Stimulated activated CD8-positive, alpha-beta memory T cell treated with anti-CD3 and anti-CD28 coated beads, Interleukin-12 subunit alpha, Interleukin-12 subunit beta, amount 100 ng/mL, for 4 hours (primary cell): Measurements from ENCODE around the gene ZNF235.
"Not testable (repeated sequence)": the region's sequence is repeated elsewhere in the genome, so short reads cannot be mapped to it uniquely, and the experiment has no call there.

ENCODE experiments used
- DNase-seq: peaks from one replicate; pipeline ENCODE4 v3.0.0-alpha.2; 2020; ENCODE audit warnings: low read depth

Gene ZNF235

DNA sequence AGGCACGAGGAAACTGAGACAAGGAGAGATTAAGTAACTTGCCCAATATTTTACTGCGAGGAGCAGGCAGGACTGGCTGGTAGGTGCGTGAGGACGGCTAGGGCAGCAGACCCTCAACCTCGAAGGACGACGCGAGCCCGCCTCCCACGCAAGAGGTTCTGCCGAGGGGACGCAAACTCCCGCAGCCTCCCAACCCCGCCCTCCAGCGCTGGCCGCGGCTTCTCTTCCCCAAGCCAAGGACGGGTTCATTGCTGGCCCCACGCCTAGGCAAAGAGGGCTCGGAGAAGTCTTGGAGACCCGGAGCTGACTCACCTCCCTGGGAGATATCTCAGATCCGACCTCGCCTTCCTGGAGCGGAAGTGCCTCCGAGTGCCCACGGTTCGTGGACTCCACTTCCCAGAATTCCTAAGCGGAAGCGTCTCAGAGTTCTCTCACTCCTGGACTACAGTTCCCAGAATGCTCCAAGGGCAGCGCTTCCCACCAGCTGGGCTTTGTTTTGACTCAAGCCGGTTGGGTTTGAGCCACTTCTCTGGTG, at the start of gene ZNF235:
ZNF235 (minus strand) TSS at position 367 of the 535 bp plus-strand sequence. CDS start 1,621 bp downstream, outside the sequence.
- DNase-seq, result peak; percentile 58

DNA sequence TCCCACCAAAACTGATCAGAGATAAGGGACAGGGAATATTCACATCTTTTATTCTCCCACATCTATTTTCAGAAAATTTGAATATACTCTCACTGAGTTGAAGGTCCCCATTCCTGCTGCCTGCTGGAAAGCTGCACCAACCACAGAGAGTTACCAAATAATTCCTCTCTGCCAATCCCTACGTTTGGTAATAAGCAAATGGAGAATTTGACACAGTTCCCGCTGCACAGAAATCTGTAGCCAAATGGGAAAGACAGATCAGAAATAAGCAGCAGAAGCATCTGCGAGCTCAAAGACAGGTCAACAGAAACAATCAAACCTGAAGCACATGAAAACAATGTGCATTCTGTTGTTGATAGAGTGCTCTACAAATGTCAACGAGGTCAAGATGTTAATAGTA, 41.7 kb upstream of the ZNF235 start:
- no peak for DNase-seq

DNA sequence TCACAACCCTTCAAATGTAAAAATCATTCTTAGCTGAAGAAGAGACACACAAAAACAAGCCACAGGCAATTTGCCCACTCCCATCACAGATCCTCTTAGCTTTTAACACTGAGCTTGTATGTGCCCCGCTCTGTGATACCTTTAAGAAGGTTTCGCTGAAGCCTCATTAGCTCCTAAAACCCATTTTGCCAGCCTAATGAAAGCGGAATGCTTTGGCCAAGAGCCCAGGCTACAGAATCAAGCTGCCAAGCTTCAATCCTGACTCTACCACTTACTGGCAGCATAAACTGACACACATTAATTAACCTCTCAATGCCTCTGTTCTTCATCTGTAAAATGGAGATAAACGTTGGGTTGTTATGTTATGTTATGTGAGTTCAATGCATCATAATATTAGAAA, 41.1 kb upstream of the ZNF235 start:
- no peak for DNase-seq

DNA sequence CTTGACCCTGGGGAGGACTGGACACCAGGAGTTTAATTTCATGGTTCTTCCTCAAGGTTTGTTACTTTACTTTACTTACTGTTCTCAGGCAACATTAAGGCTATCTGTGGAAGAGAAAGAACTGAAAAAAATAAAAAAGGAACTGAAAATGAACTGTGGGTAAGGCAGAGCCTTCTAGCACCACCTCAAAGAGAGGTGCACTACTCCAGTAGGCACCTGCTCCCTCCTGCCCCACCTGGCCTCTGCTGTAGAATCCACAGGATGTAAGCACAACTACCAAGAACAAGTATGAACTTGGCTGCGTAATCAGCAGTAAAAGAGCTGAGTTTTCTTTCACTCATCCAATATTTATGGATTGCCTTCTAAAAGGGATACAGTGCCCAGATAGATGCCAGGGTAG, 39.4 kb upstream of the ZNF235 start:
- no peak for DNase-seq

DNA sequence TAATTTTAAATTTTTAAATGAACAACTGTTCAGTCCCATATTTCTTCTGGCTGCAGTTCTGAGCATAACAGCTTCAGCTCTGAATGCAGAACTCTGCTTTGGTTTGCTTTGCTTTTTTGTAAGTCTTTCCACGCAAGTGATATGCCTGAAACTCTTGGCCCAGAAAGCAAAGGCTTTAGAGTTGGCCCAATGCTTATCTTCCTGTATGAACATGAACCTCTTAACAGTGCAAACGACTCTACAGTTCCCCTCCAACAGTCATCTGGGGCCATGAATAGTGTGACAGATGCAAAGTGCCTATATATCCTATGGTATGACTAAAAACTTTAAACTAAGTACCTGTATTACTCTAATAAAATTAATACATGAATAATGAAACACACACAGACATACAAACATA, 37.0 kb upstream of the ZNF235 start:
- no peak for DNase-seq

DNA sequence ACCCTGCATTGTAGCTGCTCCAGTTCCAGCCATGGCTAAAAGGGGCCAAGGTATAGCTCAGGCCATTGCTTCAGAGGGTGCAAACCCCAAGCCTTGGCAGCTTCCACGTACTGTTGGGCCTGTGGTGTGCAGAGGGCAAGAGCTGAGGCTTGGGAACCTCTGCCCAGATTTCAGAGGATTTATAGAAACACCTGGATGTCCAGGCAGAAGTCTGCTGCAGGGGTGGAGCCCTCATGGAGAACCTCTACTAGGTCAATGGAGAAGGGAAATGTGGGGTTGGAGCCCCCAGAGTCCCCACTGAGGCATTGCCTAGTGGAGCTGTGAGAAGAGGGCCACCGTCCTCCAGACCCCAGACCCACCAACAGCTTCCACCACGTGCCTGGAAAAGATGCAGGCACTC, 29.8 kb upstream of the ZNF235 start:
- DNase-seq, result not testable (repeated sequence)

DNA sequence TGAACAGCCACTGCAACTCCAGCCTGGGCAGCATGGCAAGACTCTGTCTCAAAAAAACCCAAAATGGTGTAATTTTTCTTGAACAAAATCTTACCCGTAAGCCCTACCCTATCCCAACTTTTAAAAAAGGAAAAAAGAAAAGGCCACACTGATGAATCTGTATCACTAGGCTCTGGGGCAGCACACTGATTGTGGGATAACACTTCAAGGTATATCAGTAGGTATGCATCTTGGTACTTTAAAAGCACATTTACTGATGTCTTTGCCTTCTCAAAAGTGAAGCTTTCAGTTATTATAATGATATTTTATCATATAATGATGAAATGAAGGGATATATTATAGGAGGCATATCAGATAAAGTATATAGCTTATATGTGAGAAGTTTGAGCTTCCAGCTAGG, 27.3 kb upstream of the ZNF235 start:
- DNase-seq, result no peak

DNA sequence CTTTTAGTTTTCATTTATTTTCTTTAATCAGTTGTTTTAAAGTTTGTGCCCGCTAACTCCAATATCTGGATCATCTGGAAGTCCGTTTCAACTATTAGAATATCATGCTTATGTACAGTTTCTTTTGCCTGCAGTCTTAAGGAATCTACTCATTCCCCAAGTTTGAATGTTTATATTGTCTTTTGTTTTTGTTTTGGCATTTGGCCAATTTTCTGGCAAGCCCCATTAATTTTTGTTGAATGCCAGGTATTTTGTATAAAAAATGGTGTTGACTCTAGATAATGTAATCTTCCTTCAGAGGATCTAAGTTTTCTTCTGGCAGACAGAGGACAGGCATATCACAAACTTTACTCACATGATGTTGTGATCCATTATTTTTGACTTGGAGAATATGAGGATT, 11.1 kb upstream of the ZNF235 start:
- DNase-seq, result no peak

DNA sequence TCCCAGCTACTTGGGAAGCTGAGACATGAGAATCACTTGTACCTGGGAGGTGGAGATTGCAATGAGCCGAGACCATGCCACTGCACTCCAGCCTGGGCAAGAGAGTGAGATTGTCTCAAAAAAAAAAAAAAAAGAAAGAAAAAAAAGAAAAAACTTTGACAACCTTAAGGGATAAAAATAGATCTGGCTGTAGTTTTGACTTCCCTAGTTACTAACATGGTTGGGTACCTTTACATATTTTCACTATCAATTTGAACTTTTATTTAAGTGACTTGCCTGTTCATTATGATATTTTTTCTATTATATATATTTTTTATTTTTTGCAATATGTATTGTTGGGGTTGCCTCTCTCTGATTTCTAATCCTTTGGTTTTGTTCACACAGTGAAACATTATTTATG, 8.4 kb upstream of the ZNF235 start:
- DNase-seq, result no peak

DNA sequence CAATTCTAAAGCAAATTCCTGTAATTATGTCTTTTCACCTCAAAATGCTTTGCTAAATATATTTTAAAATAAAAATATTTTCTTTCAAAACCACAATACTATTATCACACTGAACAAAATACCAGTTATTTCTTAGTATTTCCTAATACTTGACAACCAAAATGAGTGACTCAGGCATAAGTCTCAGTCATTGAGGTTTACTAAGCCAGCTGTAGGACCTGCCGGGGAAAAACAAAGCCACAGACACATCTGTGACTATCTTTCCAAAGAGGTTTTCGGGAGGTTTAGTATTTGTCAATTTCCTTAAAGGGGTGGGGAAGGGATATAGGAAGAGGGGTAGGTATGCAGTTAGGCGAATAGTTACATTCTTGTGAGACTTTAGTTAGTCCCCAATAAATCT, 3.2 kb upstream of the ZNF235 start:
- no peak for DNase-seq

DNA sequence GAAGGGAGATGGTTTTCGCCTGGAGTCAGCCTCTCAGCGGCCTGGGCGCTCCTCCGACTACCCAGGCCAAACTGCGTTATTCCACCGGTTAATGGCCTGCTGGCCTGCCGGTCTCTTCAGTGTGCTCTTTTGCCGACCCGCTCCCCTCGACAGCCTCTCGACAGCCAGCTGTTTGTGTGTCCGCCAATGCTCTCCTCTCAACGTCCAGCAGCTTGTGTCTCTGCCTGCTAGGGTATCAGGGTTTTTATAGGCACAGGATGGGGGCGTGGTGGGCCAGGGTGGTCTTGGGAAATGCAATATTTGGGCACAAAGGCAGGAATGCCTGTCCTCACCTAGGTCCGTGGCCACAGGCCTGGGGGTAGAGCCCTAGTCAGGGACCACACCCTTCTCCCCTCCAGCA, 1.5 kb upstream of the ZNF235 start:
- no peak for DNase-seq

DNA sequence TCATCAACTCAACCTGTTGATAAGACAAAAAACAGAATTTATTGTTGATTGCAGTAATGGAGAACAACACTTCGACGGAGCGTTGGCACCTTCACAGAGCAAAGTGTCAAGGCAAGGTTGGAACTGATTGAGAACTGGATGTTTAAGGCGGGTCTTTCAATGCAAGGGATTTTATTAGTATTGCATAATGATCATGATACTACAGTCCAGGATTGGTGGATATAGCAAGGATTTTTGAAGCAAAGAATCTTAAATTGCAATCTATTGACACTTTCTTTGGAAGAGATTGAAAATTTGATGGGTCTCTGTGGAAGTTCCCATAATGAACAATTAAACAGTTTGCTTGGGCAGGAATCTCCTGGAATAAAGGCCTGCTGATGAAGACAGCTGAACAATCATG, 632 bp upstream of the ZNF235 start:
- DNase-seq, result no peak

DNA sequence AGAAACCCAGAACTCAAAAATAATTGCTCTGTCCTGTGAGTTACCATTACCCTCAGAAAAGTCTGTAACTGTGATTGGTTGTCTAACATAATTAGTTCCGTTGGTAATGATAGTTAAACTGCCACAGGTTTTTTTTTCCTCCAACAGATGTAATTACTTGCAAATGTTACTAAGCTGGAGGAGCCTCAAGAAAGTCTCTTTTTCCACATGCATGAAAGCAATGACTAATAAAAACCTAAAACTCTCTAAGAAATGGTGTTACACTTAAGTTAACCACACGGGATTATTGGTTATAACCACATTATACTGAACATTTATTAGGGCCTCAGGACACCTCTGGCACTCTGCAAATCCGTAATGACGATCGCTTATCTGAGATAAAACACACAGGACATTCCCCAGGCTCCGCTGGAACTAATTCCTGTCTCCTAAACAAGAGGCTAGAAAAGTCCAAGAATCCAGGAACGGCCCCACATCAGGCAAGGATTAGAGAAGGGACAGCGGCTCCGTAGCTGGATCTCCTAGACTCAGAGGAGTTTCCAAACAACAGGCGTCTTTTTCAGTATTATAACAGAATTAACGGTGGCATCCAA, 753 bp downstream of the ZNF235 start:
- no peak for DNase-seq

DNA sequence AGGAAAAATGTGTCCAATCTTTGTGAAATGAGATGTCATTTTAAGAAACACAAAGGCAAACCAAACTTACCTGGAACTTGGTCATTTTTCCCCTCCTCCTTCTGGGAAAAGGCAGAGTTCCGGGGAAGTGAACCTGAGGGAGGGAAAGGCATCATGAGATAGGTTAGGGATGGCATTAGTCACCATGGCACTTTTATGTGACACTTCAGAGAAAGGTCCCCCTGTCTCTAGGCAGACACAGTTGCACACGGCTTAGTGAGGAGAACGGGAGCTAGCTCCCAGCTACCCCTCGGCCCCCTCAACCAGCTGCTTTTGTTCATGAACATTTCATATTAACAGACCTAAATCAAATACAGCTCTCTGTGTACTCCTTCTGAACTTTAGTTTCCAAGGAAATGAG, 1.5 kb downstream of the ZNF235 start:
- DNase-seq, result no peak

DNA sequence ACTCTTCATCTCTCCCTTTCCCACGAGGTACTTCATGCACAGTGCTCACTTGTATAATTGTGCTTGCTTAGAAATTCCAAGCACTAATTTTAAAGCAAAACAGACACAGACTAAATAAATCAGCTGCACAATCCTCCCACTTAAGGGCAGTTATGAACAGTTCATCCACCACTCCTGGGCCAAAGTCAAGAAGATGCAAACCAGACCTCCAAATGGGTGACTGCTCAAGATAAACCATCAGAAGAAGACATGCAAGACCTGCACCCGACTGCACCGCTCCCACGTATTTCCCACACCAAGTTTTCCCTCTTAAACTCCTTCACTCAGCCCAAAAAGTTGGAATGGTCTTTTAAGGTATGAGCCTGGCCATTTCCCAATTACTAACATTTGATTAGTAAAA, 19.9 kb downstream of the ZNF235 start:
- DNase-seq, result no peak

DNA sequence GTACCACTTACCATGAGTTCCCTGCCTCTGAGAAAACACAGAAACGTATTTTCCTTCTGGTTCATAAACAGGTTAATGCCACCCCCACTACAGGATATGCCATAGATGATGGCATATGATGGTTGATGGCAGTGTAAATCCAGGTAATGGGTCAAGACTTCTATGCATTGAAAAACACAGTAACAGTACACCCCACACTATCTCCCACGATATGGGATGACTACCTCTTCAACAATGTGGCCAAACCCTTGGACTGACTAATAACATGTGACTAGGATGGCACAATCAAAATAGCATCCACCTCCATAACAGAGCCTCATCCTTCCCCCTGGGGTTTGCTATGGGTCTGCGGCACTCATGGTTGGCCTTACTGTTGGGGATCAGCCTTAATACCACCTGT, 22.0 kb downstream of the ZNF235 start:
- no peak for DNase-seq

DNA sequence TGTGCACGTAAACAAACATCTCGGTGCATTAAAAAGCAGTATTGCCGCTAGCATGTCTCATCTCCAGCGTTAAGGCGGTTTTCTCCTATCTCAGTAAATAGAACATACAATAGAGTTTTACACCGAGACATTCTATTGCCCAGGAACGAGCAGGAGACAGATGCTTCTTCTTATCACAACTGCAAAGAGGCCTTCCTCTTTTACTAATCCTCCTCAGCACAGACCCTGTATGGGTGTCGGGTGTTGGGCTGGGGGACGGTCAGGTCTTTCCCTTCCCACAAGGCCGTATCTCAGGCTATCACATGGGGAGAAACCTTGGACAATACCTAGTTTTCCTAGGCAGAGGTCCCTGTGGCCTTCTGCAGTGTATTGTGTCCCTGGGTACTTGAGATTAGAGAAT, 23.9 kb downstream of the ZNF235 start:
- no peak for DNase-seq

DNA sequence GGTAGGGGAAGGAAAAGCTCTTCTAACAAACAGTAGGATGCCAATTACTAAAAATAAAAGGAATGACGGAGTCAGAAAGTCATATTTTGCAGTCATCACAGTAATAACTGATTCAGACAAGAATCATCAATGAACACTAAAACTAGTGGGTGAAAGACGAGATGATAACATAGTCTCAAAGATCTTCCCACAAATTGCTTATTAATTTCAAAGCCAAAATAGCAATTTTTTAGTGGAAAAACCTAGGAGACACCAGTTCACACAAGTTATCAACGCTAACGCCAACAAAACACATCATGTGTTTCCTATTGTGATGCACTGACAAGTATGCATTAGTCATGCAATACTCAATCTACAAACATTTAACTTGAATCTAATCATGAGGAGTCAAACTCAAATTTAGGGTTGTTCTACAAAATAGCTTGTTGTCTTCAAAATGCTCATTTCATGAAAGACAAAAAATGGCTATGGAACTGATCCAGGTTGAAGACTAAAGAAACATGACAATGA, 26.6 kb downstream of the ZNF235 start:
- no peak for DNase-seq

DNA sequence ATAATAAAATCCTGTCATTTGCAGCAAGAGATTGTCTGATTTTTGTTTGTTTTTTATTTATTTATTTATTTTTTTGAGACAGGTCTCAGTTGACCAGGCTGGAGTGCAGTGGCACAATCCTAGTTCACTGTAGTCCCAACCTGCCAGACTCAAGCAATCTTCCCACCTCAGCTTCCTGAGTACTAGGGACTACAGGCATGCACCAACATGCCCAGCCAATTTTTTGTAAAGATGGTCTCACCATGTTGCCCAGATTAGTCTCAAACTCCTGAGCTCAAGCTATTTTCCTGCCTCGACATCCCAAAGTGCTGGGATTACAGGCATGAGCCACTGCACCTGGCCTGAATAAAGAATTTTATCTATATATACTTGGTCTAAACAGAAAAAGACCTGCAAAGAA, 27.5 kb downstream of the ZNF235 start:
- no peak for DNase-seq

DNA sequence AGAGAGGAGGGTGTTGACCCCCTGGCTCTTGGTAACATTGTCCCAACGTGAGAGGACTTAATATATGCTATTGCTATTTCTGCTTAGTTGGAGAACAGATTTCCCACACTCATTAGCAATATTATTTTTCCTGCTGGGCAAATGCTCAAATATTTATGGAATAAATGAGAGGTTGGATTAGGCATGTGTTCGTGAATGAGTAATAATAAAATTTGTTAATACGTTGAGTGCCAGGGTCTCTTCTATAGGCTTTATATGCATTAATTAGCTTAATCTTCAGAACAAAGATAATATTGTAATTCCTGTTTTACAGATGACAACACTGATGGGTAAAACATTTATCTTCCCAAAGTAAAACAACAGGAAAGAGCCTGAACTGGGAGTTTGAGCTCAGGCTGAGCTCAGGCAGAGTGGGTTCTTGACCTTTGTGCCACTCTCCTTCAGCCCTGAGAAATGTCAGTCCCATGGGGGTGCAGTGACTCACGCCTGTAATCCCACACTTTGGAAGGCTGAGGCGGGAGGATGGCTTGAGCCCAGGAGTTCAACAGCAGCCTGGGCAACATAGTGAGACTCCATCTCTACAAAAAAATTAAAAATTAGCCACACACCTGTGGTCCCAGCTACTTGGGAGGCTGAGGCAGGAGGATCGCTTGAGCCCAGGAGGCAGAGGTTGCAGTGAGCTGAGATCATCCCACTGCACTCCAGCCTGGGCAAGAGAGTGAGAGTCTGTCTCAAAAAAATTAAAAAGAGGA, 44.0 kb downstream of the ZNF235 start:
- DNase-seq, result no peak

DNA sequence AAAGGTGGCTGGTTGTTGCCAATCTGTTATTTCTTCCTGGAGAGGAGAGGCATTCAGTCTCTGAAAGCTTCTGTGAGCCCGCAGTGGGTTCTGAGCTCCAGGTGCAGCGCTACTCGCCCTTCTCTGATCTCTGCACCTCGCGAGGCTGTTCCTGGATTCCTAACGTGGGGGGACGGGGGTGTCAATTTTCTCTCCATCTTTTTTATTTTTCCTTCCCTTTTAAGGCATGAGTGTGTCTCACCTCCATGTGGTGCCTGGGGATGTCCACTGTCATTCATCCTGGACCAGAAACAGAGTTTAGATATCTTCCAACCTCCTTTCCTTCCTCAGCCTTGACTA, 44.5 kb downstream of the ZNF235 start:
- no peak for DNase-seq

DNA sequence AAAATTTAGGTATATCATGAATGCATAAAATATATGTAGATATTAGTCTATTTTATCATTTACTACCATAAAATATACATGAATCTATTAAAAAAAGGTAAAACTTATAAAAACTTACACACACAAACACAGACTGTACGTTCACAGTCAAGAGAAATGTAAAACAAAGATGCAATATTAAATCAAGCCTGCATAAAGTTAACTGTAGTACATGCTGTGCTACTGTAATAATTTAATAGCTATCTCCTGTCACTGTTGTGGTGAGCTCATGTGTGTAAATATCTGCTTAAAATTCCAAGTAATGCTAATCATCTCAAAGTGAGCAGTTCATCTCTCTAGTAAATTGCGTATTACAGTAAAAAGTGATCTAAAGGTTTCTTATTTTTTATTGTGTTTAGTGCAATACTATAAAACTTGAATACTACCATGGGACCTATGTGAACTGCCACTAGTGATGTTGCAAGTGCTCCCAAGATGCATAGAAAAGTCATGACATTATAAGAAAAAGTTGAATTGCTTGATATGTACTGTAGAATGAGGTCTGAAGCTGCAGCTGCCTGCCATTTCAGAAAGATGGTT, 45.9 kb downstream of the ZNF235 start:
- DNase-seq, result no peak

DNA sequence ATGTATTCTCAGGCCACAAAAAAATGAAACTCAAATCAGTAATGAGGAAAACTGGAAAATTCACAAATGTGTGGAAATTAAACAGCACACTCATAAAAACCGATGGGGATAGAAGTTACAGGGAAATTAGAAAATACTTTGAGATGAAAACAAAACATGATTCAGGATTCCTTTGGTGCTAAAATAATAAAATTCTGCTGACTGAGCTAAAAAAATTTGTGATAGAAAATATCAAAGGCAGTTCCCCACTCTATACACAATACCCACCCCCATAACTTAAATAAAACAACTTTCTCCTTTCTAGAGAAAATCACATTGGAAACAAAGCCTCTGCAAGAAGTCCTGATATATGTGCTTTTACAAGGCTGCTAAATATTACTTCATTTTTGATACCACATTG, 46.7 kb downstream of the ZNF235 start:
- no peak for DNase-seq
